Breast epithelium (tissue), 4 donors: ENCODE measurements around the gene ELOVL2. TPM values are rescaled to one million over a fixed set of nuclear protein-coding genes. Genes with fewer than 3 reads are reported as not detected.

Experiments
- DNase-seq, 2 donors: peaks; one replicate each; pipeline ENCODE4 v3.0.0-alpha.2; 2019; ENCODE audit warnings: low spot score in 2 of 2
- H3K27ac ChIP-seq, 2 donors: fragments of 200-600 bp; sonication (generic) in 1 of 2; one replicate each; pipeline ENCODE4 v1.5.1; 2016 to 2019; ENCODE audit warnings: mild to moderate bottlenecking in 1 of 2
- H3K27me3 ChIP-seq, 2 donors: fragments of 200-600 bp; sonication (generic) in 1 of 2; one replicate each; pipeline versions ENCODE4 v1.5.1 to v1.6.0; 2017 to 2019; ENCODE audit warnings: control low read depth in 1 of 2, mild to moderate bottlenecking in 1 of 2
- H3K36me3 ChIP-seq: fragments of 200-600 bp; one replicate; pipeline ENCODE4 v1.5.1; 2019
- H3K4me1 ChIP-seq, 2 donors: fragments of 200-600 bp; sonication (generic); one replicate each; pipeline ENCODE4 v1.5.1; 2016 to 2019; ENCODE audit warnings: control low read depth in 1 of 2
- H3K4me3 ChIP-seq, 3 donors: fragments of 200-600 bp; sonication (generic); 1 replicate in 2 of 3; 2 replicates in 1 of 3; pipeline ENCODE4 v1.5.1; 2016 to 2019; ENCODE audit warnings: mild to moderate bottlenecking in 3 of 3, moderate library complexity in 2 of 3
- H3K9me3 ChIP-seq, 2 donors: fragments of 200-600 bp; sonication (generic) in 1 of 2; one replicate each; pipeline ENCODE4 v1.5.1; 2016 to 2019; ENCODE audit warnings: control low read depth in 1 of 2
- POLR2A ChIP-seq: fragments of 450-650 bp; IDR thresholded peaks from one replicate; pipeline ENCODE4 v1.6.1; 2016; ENCODE audit warnings: antibody characterized with exemption, mild to moderate bottlenecking, moderate library complexity
- POLR2AphosphoS5 ChIP-seq, 3 donors: sonication (generic); formaldehyde crosslinking; IDR thresholded peaks; one replicate each; pipeline ENCODE4 v1.6.1; 2017; ENCODE audit warnings: antibody characterized with exemption in 3 of 3
- intact Hi-C: fragments of 100-400 bp; cut with DNase I; formaldehyde crosslinking; loops from one replicate; pipeline ENCODE4 v1.15.1; 2023; ENCODE audit warnings: low total_unique reads
- total RNA-seq, 3 donors: library from RNA; depleted of rRNA; stranded (reverse); fragments of >200 nt; gene quantifications; one replicate each; pipeline ENCODE4 v1.1.0, GENCODE V29; 2016
- TF ChIP-seq, protein P1 (sequence below), 3 donors: fragments of 450-650 bp; IDR thresholded peaks; one replicate each; pipeline ENCODE4 v1.5.1; 2016 to 2017; ENCODE audit warnings: antibody characterized with exemption in 3 of 3, mild to moderate bottlenecking in 3 of 3, moderate library complexity in 3 of 3

The ELOVL2 gene
- total RNA-seq, 3 donors from 2014 or later = 0.64 to 11.1 (median 2.6) TPM

DNA sequence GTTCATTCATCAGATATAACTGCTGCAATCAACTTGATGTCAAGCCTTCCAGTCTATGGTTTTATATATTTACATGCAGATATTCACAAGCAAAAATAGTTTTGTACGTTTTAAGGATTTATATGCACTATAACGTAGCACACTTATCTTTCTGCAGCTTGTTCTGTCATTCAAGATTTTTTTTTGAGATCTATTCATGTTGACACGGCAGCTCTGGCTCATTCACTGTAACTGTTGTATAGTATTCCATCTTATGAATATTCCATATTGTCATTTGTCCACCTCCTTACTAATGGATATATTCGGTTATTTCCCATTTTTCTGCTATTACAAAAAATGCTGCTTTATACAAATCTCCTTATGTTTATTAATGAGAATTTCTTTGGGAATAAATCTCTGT is 13.2 kb downstream of the ELOVL2 start:
- no peak for DNase-seq
- Histone ChIP-seq H3K36me3 (no peaks in the 10 kb centered on the region), H3K4me3 (no peak overlapping the region), H3K27ac (no peak overlapping the region), H3K9me3 (no peaks in the 10 kb centered on the region), H3K4me1 (no peaks in the 10 kb centered on the region), H3K27me3 (no peaks in the 10 kb centered on the region)
- TF ChIP-seq POLR2A (no peak), POLR2AphosphoS5 (IDR thresholded peaks at IDR 0.05) (no peak)
- TF ChIP-seq, protein P1, sequence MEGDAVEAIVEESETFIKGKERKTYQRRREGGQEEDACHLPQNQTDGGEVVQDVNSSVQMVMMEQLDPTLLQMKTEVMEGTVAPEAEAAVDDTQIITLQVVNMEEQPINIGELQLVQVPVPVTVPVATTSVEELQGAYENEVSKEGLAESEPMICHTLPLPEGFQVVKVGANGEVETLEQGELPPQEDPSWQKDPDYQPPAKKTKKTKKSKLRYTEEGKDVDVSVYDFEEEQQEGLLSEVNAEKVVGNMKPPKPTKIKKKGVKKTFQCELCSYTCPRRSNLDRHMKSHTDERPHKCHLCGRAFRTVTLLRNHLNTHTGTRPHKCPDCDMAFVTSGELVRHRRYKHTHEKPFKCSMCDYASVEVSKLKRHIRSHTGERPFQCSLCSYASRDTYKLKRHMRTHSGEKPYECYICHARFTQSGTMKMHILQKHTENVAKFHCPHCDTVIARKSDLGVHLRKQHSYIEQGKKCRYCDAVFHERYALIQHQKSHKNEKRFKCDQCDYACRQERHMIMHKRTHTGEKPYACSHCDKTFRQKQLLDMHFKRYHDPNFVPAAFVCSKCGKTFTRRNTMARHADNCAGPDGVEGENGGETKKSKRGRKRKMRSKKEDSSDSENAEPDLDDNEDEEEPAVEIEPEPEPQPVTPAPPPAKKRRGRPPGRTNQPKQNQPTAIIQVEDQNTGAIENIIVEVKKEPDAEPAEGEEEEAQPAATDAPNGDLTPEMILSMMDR (IDR thresholded peaks at IDR 0.05) = no peak
- intact Hi-C loops = no loop called here

DNA sequence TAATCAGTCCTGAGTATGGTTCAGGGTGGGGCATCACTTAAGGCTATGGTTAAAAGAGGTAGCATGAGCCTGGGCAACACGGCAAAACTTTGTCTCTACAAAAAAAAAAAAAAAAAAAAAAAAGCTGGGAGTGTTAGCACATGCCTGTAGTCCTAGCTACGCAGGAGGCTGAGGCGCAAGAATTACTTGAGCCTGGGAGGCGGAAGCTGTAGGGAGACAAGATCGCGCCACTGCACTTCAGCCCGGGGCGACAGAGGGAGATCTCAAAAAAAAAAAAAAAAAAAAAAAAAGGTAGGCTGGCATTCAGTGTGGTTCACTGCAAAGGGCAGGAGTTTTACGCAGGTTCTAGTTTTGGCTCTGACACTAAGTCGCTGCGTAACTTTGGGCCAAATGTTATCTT is 15.1 kb downstream of the ELOVL2 start:
- intact Hi-C loops = loop anchor here (5.0 kb wide), 1 partner anchor 278 kb away; no protein-coding TSS in a partner anchor
- no peaks in the 10 kb centered on the region for H3K36me3 ChIP-seq
- no peaks in the 10 kb centered on the region for H3K4me1 ChIP-seq
- H3K4me3 ChIP-seq = no peak overlapping the region
- TF ChIP-seq POLR2AphosphoS5 (IDR thresholded peaks at IDR 0.05) (no peak), POLR2A (no peak)
- TF ChIP-seq, protein P1 (IDR thresholded peaks at IDR 0.05) = no peak
- H3K9me3 ChIP-seq = no peaks in the 10 kb centered on the region
- H3K27me3 ChIP-seq = no peaks in the 10 kb centered on the region
- DNase-seq = no peak
- no peak overlapping the region for H3K27ac ChIP-seq

DNA sequence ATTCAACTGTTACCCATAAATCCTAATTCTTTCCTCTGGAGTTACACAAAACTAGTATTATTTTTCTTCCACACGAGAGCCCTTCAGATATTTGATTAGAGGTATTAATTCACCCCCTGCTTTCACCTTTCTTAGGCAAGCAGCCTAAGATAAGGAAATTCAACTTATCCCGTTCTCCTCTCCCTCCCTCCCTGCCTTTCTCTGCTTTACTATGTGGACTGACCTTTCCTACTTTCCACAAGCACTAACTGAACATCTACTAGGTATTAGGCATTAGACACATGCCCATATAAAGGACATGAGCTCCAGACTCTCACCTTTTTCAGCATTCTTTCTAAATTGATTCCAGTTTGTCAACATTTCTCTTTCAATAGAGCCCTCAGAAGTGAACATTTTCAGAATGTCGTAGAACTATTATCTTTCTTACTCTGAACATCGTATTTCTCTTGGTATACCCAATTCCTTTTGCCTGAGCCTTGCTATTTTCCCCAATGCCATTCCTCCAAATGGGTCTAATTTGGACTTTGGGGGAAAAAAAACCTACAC is 16.5 kb downstream of the ELOVL2 start:
- TF ChIP-seq, protein P1 (IDR thresholded peaks at IDR 0.05) = no peak
- TF ChIP-seq POLR2A (no peak), POLR2AphosphoS5 (IDR thresholded peaks at IDR 0.05) (no peak)
- intact Hi-C loops = loop anchor here (5.0 kb wide), 1 partner anchor 280 kb away; no protein-coding TSS in a partner anchor
- no peaks in the 10 kb centered on the region for H3K4me1 ChIP-seq

DNA sequence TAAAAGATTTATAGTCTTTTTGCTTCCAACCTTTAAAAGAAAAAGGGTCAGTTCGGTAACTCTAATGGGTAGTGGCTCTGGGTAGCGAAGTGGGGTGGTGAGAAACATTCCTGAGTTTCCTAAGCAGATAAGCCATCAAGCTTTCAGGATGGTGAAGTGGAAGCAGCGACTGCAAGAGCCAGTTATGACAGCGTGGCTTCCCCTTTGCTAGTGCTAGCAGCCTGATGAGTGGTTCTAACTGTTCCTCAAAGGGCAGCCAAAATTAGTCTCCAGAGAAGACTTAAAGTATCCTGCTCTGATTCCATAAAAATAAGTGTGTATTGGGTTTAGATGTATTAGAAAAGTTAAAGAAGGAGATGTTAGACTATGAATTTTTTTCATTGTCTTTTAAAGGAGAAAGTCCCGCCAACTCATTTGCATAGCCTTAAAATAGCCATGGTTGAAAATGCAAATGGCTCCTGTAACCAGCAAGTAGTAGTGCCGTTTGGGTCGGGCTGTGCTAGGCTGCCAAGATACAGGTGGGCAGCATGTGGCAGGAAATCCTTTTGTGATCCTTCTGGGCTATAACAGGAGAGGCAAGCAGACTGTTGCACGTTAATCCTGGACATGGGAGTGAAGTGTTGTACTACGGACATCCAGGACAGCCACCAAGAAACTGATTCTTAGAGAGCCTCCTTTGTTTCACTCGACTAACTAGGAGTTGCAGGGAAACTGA is 18.0 kb downstream of the ELOVL2 start:
- intact Hi-C loops = loop anchor here (5.0 kb wide), 1 partner anchor 281 kb away; no protein-coding TSS in a partner anchor
- no peak for TF ChIP-seq POLR2AphosphoS5 (IDR thresholded peaks at IDR 0.05)
- TF ChIP-seq, protein P1 (IDR thresholded peaks at IDR 0.05) = no peak
- TF ChIP-seq POLR2A = no peak
- no peak for DNase-seq
- Histone ChIP-seq H3K4me3 (no peak overlapping the region), H3K9me3 (no peaks in the 10 kb centered on the region), H3K36me3 (no peaks in the 10 kb centered on the region), H3K4me1 (no peaks in the 10 kb centered on the region), H3K27me3 (no peaks in the 10 kb centered on the region), H3K27ac (no peak overlapping the region)

More for the DNA sequence above, 16.5 kb downstream of the ELOVL2 start:
- no peaks in the 10 kb centered on the region for H3K9me3 ChIP-seq
- H3K4me3 ChIP-seq = no peak overlapping the region
- H3K27ac ChIP-seq = no peak overlapping the region
- no peaks in the 10 kb centered on the region for H3K27me3 ChIP-seq
- DNase-seq = no peak
- no peaks in the 10 kb centered on the region for H3K36me3 ChIP-seq

DNA sequence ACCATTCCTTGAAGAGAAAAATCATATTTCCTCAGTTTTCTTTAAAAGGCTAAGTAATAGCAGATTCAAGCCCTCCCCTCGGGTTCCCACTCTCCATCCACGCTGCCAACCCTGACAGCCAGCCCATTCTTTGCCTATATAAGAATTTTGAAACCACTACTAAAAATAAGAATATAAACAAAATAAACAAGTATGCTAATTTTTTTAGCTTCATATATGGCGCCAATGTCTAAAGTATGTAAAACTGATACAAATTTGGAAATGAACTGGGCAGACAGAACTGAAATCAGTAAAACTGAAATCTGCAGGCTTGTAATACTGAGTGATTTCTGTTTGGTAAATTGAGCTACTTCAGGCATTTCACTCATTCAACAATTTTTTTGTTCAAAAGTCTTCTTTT is 19.0 kb downstream of the ELOVL2 start:
- Histone ChIP-seq H3K4me1 (no peaks in the 10 kb centered on the region), H3K4me3 (no peak overlapping the region), H3K27me3 (no peaks in the 10 kb centered on the region), H3K27ac (no peak overlapping the region), H3K9me3 (no peaks in the 10 kb centered on the region), H3K36me3 (no peaks in the 10 kb centered on the region)
- no peak for TF ChIP-seq POLR2AphosphoS5 (IDR thresholded peaks at IDR 0.05)
- TF ChIP-seq, protein P1 (IDR thresholded peaks at IDR 0.05) = no peak
- TF ChIP-seq POLR2A = no peak
- no peak for DNase-seq
- intact Hi-C loops = loop anchor here (5.0 kb wide), 1 partner anchor 282 kb away; no protein-coding TSS in a partner anchor
